Right lobe of liver (tissue), 6 donors: ENCODE results near the gene GCG. TPM values are rescaled to one million over a fixed set of nuclear protein-coding genes. Genes with fewer than 3 reads are reported as not detected.

Source experiments
- ATAC-seq, 4 donors: fragments of 200-7000 bp; cut with Tn5 transposase; one replicate each; pipeline ENCODE4 v1.9.1; 2020; ENCODE audit warnings: mild to moderate bottlenecking in 4 of 4, moderate library complexity in 4 of 4
- DNase-seq, 3 donors: peaks; one replicate each; pipeline ENCODE4 v3.0.0-alpha.2; 2020
- H3K27ac ChIP-seq, 3 donors: fragments of 200-600 bp; one replicate each; pipeline ENCODE4 v1.8.0; 2022
- H3K27me3 ChIP-seq, 2 donors: fragments of 200-600 bp; one replicate each; pipeline ENCODE4 v1.8.0; 2022
- H3K36me3 ChIP-seq, 4 donors: fragments of 200-600 bp; sonication (generic) in 1 of 4; one replicate each; pipeline versions ENCODE4 v1.5.1 to v1.8.0; 2017 to 2022; ENCODE audit warnings: control low read depth in 1 of 4
- H3K4me1 ChIP-seq, 4 donors: fragments of 200-600 bp; sonication (generic) in 1 of 4; one replicate each; pipeline versions ENCODE4 v1.5.1 to v1.8.0; 2017 to 2022; ENCODE audit warnings: control low read depth in 1 of 4
- H3K4me3 ChIP-seq, 3 donors: fragments of 200-600 bp; one replicate each; pipeline ENCODE4 v1.8.0; 2022
- H3K9me3 ChIP-seq, 4 donors: fragments of 200-600 bp; sonication (generic) in 1 of 4; one replicate each; pipeline versions ENCODE4 v1.5.1 to v1.8.0; 2017 to 2022; ENCODE audit warnings: control low read depth in 1 of 4
- POLR2A ChIP-seq: fragments of 450-650 bp; IDR thresholded peaks from one replicate; pipeline ENCODE4 v1.6.1; 2017; ENCODE audit warnings: antibody characterized with exemption, mild to moderate bottlenecking
- WGBS: methylation state at CpG from one replicate; pipeline ENCODE4 v1.1.6; 2018; ENCODE audit warnings: low coverage, low lambda C conversion rate; ENCODE audit not compliant: insufficient coverage; ENCODE audit errors: missing lambda C conversion rate; 5-methylcytosine and 5-hydroxymethylcytosine counted together
- intact Hi-C, 2 donors: fragments of 100-400 bp; cut with DNase I; formaldehyde crosslinking; loops; one replicate each; pipeline versions ENCODE4 v1.11.2 to v1.14.1; 2022
- total RNA-seq, 6 experiments: library from RNA; depleted of rRNA in 2 of 6; stranded (reverse); fragments of >200 nt in 2 of 6; fragmentation: NEBNext Ultra II Directional in 3 of 6; extraction: Animal tissue kit (Norgen Biotek cat#: 25700) in 3 of 6; gene quantifications; one replicate each; pipeline versions ENCODE4 v1.1.0 to v1.2.4, GENCODE V29; 2016 to 2023
- TF ChIP-seq, protein P1 (sequence below), 4 donors: fragments of 200-600 bp in 3 of 4; fragments of 450-650 bp in 1 of 4; IDR thresholded peaks; one replicate each; pipeline versions ENCODE4 v1.5.1 to v1.8.0; 2016 to 2022; ENCODE audit warnings: antibody characterized with exemption in 4 of 4, mild to moderate bottlenecking in 2 of 4
- donor health status: DM: no; HTN: yes; CAD: no.
- donor health status: DM: no; HTN: no; CAD: no.
- donor health status: DM: no; HTN: no; CAD: no.
- donor health status: DM: no; HTN: yes; CAD: no.
- donor health status: DM: no; HTN: yes; CAD: no.

Gene GCG
- total RNA-seq, 6 experiments from 2014 or later = not detected

DNA sequence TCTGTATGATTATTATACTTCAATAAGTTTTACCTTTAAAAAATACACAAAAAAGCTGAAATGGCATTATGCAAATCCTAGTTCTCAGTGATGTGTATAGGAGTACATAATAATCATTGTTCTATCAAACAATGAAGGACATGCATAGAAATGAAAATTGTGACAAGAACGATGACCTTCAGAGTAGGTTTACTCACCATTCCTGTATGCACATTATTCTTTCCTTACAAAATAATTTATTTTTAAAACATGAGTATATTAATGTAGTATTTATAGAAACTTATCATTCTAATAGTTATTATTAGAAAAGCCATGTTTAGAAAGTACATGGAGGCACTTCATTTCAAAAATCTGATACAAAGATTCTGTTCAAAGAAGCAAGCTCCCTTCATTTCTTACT, 45.3 kb downstream of the GCG start:
- Histone ChIP-seq H3K4me3 (no peak overlapping the region), H3K4me1 (no peaks in the 10 kb centered on the region), H3K36me3 (no peaks in the 10 kb centered on the region), H3K27ac (no peak overlapping the region), H3K27me3 (no peaks in the 10 kb centered on the region), H3K9me3 (no peaks in the 10 kb centered on the region)
- TF ChIP-seq, protein P1, sequence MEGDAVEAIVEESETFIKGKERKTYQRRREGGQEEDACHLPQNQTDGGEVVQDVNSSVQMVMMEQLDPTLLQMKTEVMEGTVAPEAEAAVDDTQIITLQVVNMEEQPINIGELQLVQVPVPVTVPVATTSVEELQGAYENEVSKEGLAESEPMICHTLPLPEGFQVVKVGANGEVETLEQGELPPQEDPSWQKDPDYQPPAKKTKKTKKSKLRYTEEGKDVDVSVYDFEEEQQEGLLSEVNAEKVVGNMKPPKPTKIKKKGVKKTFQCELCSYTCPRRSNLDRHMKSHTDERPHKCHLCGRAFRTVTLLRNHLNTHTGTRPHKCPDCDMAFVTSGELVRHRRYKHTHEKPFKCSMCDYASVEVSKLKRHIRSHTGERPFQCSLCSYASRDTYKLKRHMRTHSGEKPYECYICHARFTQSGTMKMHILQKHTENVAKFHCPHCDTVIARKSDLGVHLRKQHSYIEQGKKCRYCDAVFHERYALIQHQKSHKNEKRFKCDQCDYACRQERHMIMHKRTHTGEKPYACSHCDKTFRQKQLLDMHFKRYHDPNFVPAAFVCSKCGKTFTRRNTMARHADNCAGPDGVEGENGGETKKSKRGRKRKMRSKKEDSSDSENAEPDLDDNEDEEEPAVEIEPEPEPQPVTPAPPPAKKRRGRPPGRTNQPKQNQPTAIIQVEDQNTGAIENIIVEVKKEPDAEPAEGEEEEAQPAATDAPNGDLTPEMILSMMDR (IDR thresholded peaks at IDR 0.05) = no peak
- no peak for TF ChIP-seq POLR2A
- intact Hi-C loops = no loop called here
- no peak for DNase-seq
- ATAC-seq = no peak
- whole genome bisulfite sequencing = 95% methylated on average over 1 of the region's 1 CpG

DNA sequence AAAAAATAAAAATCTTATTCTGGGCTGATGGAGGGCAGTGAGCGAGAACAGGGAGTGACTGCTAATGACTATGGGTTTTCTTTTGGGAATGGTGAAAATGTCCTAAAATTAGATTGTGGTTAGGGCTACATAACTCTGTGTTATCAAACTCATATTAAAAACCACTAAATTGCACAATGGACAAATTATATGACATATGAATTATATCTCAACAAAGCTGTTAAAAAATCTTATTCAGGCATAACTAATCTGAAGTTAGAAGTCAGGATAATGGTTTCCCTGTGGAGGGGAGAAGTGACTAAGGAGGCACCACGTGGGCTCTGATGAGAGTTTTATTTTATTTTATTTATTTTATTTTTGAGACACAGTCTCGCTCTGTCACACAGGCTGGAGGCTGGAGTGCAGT, 45.9 kb downstream of the GCG start:
- no peak for ATAC-seq
- H3K4me3 ChIP-seq = no peak overlapping the region
- intact Hi-C loops = no loop called here
- no peak overlapping the region for H3K27ac ChIP-seq
- TF ChIP-seq, protein P1 (IDR thresholded peaks at IDR 0.05) = no peak
- TF ChIP-seq POLR2A = no peak
- no peaks in the 10 kb centered on the region for H3K27me3 ChIP-seq
- 66% methylated on average over 3 of the region's 3 CpGs for WGBS
- DNase-seq = no peak
- H3K9me3 ChIP-seq = no peaks in the 10 kb centered on the region
- no peaks in the 10 kb centered on the region for H3K4me1 ChIP-seq
- H3K36me3 ChIP-seq = no peaks in the 10 kb centered on the region

DNA sequence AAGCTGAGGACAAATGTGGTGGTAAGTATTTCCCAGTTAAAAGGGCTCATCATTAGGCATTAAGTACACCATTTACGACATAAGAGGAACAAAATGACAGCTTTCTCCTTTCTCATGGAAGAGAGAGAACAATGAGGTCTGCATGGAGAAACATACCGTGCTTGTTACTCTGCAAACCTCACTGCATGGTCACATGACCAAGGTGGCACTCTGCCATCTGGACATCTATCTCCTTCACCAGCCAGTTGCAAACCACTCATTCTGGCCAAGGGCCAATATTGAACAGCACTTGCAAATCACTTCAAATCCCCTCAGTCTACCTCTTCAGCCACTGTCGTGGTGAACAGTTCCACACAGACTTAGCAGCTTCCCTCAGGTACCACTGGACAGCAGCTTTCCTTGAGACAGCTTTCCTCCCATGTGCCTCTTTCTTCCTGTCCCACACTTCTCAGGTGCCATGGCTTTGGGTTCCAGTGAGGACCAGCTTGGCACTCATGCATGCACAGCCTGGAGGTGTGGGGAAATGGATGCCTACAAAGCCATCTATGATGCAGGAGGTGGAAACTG, 48.5 kb downstream of the GCG start:
- H3K4me1 ChIP-seq = no peaks in the 10 kb centered on the region
- no peak for TF ChIP-seq POLR2A
- TF ChIP-seq, protein P1 (IDR thresholded peaks at IDR 0.05) = no peak
- no peak overlapping the region for H3K4me3 ChIP-seq
- no peak for ATAC-seq
- WGBS = 64% methylated on average over 2 of the region's 3 CpGs
- DNase-seq = no peak
- no peaks in the 10 kb centered on the region for H3K9me3 ChIP-seq
- intact Hi-C loops = no loop called here
- no peaks in the 10 kb centered on the region for H3K36me3 ChIP-seq
- H3K27me3 ChIP-seq = no peaks in the 10 kb centered on the region
- no peak overlapping the region for H3K27ac ChIP-seq

DNA sequence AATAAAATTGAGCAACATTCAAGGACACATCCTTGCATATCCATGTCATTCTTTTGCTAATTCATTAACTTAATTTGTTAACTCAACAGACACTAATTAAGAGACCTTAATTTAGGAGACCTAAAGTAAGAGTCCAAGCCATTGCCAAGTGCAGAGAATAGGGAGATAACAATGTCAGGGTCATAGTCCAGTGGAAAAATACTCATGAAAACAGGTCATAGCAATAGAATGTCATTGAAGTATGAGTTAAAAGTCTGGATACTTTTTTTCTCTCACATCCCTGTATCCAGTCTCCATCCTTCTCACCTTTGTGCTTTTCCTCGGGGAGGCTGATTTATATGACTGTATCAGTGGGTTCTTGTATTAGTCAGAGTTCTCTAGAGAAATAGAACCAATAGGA, 51.5 kb downstream of the GCG start:
- intact Hi-C loops = no loop called here
- no peaks in the 10 kb centered on the region for H3K36me3 ChIP-seq
- H3K9me3 ChIP-seq = no peaks in the 10 kb centered on the region
- no peaks in the 10 kb centered on the region for H3K4me1 ChIP-seq
- ATAC-seq (peak; percentile 64 to 88 (median 78)), DNase-seq (no peak)
- H3K27me3 ChIP-seq = no peaks in the 10 kb centered on the region
- H3K4me3 ChIP-seq = no peak overlapping the region
- WGBS = 24% methylated on average over 1 of the region's 1 CpG
- TF ChIP-seq, protein P1 (IDR thresholded peaks at IDR 0.05) = no peak
- TF ChIP-seq POLR2A = no peak
- no peak overlapping the region for H3K27ac ChIP-seq

DNA sequence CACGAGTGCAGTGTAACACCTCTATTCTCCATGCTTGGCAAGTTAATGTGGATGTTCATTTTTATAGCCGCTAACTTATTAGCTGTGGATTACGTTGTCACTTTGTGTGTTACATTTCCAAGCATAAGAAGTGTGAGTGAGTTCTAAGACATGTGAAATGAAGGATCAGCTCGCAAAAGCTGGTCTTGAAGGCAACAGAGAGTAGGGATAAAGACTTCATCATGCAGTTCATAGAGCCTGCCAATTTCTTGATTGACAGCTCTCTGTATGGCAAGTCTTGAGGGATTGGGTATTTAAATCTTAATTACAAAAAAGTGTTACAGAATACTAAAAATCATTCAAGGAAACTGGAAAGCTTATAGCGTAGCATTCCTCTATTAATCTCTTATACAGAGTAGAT, 52.2 kb downstream of the GCG start:
- intact Hi-C loops = no loop called here
- DNase-seq = no peak
- ATAC-seq = no peak
- Histone ChIP-seq H3K27me3 (no peaks in the 10 kb centered on the region), H3K4me1 (no peaks in the 10 kb centered on the region), H3K36me3 (no peaks in the 10 kb centered on the region), H3K9me3 (no peaks in the 10 kb centered on the region), H3K27ac (no peak overlapping the region), H3K4me3 (no peak overlapping the region)
- no peak for TF ChIP-seq POLR2A
- TF ChIP-seq, protein P1 (IDR thresholded peaks at IDR 0.05) = no peak
- WGBS = 89% methylated on average over 5 of the region's 5 CpGs
